NOMO-1 treated with dmso at 0.1 percent for 144 hours (cell line): ENCODE results near the gene TMEM72.

ENCODE experiments used
- DNase-seq: peaks from one replicate; lab custom pipeline; 2025; ENCODE audit not compliant: unreplicated experiment; lab: John Stamatoyannopoulos, UW

The TMEM72 gene

DNA sequence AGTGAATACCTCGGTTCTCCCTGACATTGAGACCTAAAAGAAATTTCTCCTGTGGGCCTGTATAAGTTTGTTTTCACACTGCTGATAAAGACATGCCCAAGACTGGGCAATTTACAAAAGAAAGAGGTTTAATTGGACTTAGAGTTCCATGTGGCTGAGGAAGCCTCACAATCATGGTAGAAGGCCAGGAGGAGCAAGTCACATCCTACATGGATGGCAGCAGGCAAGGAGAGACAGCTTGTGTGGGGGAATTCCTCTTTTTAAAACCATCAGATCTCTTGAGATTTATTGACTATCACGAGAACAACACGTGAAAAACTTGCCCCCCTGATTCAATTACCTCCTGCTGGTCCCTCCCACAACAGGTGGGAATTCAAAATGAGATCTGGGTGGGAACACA lies 6.7 kb downstream of the TMEM72 start:
- no peak for DNase-seq

DNA sequence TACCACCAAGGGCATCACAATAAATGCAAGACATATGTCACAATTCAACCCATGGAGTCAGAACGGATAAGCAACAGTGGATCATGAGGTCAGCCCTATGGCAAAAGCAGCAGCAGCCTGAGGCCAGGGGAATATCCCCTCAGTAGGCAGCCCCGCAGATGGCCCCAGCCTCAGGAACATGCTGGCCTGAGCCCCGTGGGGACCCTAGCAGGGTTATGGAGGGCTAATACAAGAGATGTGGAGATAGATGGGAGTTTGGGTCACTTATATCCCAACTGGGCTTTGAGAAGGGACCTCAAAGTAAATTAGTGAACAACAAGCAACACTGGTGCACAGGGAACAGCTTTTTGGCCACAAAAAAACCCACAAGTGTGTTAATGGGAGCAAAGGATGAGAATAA lies 9.1 kb downstream of the TMEM72 start:
- no peak for DNase-seq

- DNase-seq, result no peak
Observed at GRCh38 chr10:44921061-44921460, 9.9 kb downstream of the TMEM72 start.

- DNase-seq, result no peak
Observed at GRCh38 chr10:44921506-44921905, 10.4 kb downstream of the TMEM72 start.

GRCh38 chr10:44922021-44922420 lies 10.9 kb downstream of the TMEM72 start:
- DNase-seq, result no peak

DNA sequence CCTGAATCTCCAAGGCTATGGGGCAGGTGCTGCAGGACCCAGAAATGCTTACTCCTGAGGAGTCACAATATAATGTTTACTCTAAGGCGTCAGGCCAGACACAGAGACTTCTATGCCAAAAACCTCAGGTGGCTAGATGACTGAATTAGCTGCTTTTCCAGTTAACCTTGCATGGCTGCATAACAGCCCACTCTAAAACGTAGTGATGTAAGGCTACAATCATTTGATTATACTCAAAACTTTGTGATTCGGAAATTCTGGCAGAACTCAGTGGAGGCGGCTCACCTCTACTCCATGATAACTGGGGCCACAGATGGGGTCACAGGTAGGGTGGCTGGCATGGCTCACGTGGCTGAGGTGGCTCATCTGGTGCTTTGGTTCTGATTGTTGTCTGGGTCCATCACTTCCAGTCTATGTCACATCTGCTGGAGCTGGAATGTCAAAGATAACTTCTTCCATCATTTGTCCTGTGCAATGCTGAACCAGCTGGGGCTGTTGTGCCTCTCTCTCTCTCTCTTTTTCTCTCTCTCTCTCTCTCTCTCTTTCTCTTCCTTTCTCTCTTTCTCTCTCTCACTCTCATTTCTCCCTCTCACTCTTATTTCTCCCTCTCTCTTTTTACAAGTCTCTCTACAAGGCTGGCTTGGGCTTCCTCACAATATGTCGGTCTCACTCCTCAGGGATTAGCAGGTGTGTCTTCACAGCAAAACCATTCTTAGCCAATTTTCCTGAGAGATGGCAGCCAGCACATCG lies 11.8 kb downstream of the TMEM72 start:
- no peak for DNase-seq

GRCh38 chr10:44923611-44924010 lies 12.5 kb downstream of the TMEM72 start:
- DNase-seq, result no peak

DNA sequence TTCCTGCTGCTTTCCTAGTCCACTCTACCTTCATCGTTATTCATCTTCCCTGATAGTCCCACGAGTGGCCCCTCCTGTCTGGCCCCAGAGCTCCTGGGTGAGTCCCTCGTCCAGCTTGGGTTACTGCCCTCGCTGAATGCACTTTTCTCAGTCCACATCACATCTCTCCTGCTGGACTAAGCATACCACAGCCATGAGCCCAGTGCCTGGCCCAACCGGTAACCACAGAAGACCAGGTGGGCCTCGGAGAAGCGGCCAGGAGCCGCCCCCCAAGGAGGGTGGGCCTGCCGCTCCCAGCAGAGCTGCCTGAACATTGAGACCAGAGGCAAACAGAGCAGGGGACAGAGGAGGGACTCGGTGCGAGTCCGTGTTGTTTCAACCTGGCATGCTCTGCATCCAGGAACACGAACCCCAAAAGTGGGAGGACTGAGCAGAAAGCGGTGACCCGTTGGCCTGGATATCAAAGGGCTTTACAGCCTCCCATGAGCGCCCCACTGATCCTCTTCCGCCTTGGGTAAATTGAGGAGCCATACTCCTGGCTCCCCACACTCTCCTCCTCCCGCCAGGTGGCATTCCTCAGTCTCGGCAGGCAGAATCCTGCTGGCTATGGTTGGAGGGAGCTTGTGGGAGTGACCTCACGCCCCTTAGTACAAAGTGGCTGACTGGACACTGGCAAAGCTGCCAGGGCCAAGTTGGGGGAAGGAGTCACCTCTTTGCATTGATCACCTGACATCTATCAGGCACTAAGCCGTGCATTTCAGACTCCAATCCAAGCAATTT lies 13.3 kb downstream of the TMEM72 start:
- DNase-seq, result no peak

GRCh38 chr10:44925224-44925623 lies 14.1 kb downstream of the TMEM72 start:
- DNase-seq, result peak; percentile 16

DNA sequence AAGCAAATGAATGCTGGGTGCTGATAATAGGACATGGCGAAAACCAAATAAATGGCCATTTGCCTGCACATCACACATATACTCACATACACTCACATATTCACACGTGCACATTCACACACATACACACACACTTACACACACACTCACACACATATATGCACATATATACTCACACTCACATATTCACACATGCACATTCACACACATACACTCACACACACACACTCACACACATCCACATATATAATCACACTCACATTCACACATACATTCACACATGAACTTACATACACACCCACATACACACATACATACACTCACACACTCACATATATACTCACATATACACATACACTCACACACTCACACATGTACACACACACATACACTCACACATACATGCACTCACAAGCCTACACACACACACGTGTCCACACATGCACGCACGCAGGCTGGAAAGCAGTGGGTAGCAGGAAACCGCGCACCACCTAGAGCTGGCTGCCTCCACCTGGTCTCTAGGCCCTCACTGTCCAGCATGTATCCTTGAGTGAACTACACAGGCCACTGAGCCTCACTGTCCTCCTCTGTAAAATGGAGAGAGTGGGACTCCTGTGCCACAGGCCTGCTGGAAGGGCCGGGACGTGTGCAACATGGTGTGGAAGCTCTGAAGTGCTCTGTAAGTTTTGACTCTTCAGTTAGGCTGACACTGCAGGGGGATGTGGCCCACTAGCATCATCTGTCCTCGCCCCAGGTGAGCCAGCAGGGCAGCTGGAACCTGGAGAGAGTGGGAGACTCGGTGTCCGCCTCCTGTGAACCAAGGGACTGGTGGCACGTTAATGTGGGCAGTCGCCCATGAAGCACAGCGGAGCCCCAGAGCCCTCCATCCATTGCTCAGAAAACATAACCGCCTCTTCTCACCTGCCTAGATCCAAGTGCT lies 14.9 kb downstream of the TMEM72 start:
- no peak for DNase-seq

DNA sequence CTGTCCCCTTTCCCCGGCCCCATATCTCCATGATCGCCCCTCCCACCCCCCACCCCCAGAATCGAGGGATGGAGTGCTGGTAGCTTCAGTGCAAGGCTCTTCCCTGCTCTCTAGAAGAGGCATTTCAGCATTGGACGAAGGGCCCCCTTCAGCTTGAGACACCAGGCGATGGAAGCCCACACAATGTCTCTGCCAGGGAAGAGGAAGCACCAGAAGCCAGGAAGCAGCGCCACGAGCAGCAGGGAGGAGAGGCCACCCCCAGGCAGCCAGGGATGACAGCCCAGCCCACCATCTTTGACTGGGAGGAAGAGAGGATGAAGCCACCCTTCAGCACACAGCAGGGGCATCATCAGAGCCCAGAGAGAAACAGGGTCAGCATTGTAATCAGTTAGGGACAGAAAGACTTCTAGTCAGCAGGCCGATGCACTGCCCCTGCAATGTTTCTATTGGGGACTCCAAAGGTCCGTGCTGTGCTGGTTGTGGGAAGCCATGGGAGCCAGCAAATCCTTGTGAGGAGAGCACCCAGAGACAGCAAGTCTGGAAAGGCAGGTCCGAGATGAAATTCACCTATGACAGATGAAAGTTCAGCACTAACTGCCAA lies 15.7 kb downstream of the TMEM72 start:
- DNase-seq, result no peak

GRCh38 chr10:44927352-44927751 lies 16.2 kb downstream of the TMEM72 start:
- no peak for DNase-seq

- DNase-seq, result no peak
Observed at GRCh38 chr10:44928462-44928861, 17.3 kb downstream of the TMEM72 start.

DNA sequence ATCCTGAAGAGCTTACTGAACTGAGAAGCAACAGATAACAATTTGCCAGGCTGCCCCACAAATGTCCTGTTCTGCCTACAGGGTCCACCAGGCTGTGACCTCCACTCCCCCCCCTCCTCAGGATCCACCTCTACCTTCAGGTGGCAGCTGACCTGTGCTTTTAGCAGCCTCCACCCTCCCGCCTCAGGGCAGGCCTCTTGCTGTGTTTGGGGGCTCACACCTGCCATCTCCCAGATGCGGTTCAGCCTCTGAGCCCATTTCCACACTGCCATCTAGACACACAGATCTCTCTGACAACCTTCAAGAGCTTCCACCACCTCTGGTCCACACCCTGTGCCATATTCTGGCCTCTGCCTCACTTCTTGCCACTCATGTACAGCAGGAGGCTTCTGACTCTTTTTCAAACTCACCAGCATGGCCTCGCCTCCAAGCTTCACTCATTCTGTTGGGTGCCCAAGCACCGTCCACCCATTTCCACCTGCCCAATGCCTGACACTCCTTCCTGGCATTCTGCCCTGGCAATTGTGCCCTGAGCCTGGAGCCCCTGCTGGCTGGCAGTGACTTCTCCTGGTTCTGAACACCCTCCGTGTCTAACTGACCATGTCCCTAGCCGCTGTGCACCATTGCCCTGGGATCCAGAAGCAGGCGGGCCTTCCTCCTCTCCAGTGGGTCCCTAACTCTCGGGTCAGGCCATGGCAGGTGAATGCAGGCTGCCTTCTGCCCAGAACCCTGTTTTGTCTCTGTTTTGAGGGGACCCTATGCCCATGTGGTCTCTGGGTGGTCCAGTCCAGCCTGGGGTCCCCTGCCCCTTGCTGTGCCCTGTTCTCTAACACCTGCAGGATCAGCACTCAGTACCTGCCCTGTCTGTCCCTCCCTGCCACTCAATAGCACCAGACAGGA lies 18.5 kb downstream of the TMEM72 start:
- DNase-seq, result no peak

- DNase-seq, result no peak
Observed at GRCh38 chr10:44930904-44931620, 19.9 kb downstream of the TMEM72 start.

DNA sequence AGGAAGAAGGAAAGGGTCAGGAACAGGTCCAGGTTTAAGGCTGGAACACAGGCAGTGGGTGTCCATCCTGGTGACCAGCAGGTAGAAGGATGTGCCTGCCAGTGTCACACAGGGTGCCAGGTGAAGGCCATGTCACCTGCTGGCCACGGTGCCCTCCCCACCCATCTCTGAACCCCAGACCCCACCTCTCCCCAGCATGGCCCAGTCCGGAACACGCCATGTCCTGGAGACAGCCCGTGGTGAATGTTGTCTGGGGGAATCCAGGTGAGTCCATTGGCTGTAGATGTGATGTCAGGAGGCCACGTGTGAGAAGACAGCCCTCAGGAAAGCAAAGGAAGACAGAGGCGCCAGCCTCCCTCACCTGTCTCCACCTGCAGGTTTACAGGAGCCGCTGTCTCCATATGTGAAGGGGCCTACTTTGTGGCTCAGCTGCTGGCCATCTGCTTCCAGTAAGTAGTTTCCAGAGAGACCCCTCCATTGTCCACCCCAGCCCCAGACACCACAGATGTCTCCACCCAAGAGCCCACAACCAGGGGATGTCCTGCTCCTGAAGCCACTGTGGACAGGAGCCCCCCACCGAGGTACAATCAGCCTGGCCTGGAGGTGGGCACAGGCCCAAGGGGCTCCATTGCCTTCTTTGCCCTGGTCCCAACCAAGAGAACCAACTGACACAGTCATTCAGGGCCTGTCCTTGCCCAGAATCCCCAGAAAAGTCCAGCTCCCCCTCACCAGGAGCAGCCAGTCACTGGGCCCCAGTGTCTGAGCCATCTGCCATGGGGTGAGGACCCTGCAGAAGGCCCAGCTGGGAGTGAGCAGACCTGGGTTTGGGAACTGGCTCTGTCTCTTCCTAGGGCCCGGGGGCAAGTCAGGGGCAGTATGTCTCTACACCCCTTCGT lies 20.7 kb downstream of the TMEM72 start:
- DNase-seq, result no peak

DNA sequence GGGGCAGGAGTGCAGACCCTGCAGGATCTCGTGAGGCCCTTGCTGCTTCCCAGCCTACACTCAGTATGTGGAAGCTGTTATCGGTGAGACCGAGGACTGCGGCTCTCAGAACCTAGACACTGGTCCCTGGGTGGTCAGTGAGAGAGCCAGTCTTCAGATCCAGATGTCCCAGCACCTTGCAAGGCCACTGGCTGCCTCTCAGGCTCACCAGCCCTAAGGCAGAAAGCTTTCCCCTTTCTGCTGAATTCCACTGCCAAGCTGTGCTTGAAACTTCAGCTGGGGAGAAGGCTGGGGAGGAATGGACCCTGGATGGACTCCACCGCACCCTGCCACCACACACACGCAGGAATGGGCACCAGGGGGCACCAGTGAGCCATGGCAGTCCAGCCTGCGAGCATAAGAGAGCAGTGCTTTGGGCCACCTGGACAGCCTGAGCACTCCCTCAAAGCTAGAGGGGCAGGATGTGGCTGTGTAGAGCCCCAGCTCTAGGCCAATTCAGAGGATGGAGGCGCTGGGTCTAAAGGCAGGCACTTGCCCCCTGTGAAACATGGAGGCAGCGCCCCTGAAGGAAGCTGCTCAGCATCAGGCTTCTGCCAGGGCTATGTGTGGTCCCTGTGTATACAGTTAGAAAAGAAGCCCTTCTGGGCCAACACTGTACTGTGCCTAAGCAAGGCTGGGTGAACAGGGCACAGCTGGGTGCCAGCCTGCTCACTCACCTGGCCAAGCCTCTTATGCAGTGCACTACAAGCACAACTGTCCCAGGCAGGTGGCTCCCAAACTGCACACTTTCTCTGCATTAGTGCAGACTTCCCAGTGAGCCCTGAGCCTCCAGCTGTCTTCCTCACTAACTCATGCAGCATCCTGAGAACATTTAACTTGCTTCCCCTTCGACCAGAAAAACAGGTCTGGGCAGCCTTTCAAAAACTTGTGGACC lies 21.6 kb downstream of the TMEM72 start:
- DNase-seq, result peak; percentile 72
